ENCODE measurements around the gene NUP54. TPM values are rescaled to one million over a fixed set of nuclear protein-coding genes. Genes with fewer than 3 reads are reported as not detected.

NUP54 gene
- total RNA-seq, 1 donor from 2014 or later, result 20.2 TPM

DNA sequence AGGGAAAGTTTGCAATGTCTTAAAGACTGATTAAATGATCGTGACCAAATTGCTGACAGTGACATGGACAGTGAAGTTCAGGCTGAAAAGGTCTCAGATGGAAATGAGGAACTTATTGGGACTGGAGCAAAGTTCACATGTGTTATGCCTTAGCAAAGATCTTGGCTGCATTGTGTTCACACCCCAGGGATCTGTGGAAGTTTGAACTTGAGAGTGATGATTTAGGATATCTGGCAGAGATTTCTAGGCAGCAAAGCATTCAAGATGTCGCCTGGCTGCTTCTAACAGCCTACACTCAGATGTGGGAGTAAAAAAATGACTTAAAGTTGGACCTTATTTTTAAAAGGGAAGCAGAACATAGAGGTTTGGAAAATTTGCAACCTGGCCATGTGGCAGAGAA, 44.0 kb upstream of the NUP54 start:
- no peak overlapping the region for H3K27ac ChIP-seq
- intact Hi-C loops (cut with DNase I), result loop anchor here (5.0 to 10.0 kb wide), 2 partner anchors 230 to 563 kb away; partner anchors contain the start of gene CCDC158
- peaks cover 15 to 38% of the 10 kb centered on the region in 2 donors for H3K36me3 ChIP-seq
- H3K27me3 ChIP-seq, result no peaks in the 10 kb centered on the region
- H3K9me3 ChIP-seq, result peaks cover 0 to 5% of the 10 kb centered on the region in 2 donors
- TF ChIP-seq, protein P1, sequence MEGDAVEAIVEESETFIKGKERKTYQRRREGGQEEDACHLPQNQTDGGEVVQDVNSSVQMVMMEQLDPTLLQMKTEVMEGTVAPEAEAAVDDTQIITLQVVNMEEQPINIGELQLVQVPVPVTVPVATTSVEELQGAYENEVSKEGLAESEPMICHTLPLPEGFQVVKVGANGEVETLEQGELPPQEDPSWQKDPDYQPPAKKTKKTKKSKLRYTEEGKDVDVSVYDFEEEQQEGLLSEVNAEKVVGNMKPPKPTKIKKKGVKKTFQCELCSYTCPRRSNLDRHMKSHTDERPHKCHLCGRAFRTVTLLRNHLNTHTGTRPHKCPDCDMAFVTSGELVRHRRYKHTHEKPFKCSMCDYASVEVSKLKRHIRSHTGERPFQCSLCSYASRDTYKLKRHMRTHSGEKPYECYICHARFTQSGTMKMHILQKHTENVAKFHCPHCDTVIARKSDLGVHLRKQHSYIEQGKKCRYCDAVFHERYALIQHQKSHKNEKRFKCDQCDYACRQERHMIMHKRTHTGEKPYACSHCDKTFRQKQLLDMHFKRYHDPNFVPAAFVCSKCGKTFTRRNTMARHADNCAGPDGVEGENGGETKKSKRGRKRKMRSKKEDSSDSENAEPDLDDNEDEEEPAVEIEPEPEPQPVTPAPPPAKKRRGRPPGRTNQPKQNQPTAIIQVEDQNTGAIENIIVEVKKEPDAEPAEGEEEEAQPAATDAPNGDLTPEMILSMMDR (IDR thresholded peaks at IDR 0.05), result no peak
- H3K4me3 ChIP-seq, result no peak overlapping the region
- no peak for DNase-seq (ENCODE audit: low spot score in 2 of 2)
- H3K4me1 ChIP-seq, result peaks cover 0 to 33% of the 10 kb centered on the region in 2 donors

DNA sequence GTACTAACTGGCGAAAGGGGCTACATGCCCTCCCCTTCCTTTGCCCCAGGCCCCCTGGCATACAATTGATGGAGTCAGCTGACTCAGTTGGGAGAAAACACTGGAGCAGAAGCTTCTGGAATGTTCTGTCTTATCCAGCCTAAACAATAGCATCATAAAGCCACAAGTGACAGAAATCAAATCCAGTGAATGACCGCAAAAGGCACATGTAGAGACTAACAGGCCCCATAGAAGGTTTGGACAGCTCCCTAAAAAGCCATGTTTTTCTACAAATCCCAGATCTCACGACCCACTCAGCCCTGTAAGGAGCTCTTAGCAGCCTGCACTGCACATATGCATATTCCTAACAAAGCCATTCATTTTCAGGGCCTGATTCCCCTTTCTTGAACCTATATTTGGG, 40.4 kb upstream of the NUP54 start:
- H3K9me3 ChIP-seq, result peaks cover 0 to 5% of the 10 kb centered on the region in 2 donors
- no peak for DNase-seq (ENCODE audit: low spot score in 2 of 2)
- H3K4me3 ChIP-seq, result no peak overlapping the region
- peaks cover 14 to 25% of the 10 kb centered on the region in 2 donors for H3K36me3 ChIP-seq
- TF ChIP-seq, protein P1 (IDR thresholded peaks at IDR 0.05), result no peak
- H3K27ac ChIP-seq, result peak overlapping the region; percentile 18 to 22
- intact Hi-C loops (cut with DNase I), result no loop called here
- H3K27me3 ChIP-seq, result no peaks in the 10 kb centered on the region
- H3K4me1 ChIP-seq, result peaks cover 0 to 12% of the 10 kb centered on the region in 2 donors

DNA sequence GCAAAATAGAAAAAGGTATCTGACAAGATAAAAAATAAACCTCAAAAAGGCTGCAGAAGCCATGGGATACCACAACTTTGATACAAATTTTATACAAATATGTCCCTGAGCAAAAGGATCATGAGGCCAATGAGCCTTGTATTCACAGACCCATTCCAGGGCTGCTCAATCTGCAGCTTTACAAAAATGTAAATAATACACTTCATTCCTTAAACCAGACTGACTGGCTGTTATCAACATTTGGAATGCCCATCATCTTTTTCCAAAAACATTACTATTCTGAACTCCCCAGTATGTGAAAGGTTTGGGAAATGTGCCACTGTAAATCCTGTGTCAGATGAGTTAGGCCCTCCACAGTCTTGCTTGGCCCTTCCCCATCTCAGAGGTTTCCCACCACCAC, 40.0 kb upstream of the NUP54 start:
- intact Hi-C loops (cut with DNase I), result no loop called here
- Histone ChIP-seq H3K27ac (peak overlapping the region in 1 of 2 donors; percentile 22), H3K36me3 (peaks cover 10 to 21% of the 10 kb centered on the region in 2 donors), H3K4me3 (no peak overlapping the region), H3K27me3 (no peaks in the 10 kb centered on the region), H3K4me1 (peaks cover 0 to 11% of the 10 kb centered on the region in 2 donors), H3K9me3 (peaks cover 0 to 5% of the 10 kb centered on the region in 2 donors)
- no peak for DNase-seq (ENCODE audit: low spot score in 2 of 2)
- TF ChIP-seq, protein P1 (IDR thresholded peaks at IDR 0.05), result no peak

DNA sequence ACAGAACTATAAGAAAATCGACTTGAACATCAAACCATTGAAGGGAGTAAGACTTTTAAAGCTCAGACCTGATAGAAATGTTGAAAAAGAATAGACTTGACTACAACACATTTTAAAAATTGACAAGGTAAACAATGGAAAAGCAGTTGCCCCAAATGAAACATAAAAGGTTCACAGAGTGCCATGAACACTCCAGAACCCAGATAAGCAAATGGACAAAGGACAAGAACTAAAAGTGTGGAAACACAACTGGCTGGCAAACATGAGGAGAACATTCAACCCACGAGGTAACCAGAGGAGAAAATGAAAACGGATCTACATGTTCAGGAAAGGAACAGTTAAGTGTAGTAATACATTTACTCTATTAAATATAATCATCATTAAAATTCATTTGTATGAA, 39.0 kb upstream of the NUP54 start:
- Histone ChIP-seq H3K27ac (no peak overlapping the region), H3K9me3 (no peaks in the 10 kb centered on the region), H3K4me3 (no peak overlapping the region), H3K36me3 (peaks cover under 1 to 11% of the 10 kb centered on the region in 2 donors), H3K4me1 (peaks cover 0 to 11% of the 10 kb centered on the region in 2 donors), H3K27me3 (no peaks in the 10 kb centered on the region)
- no peak for DNase-seq (ENCODE audit: low spot score in 2 of 2)
- intact Hi-C loops (cut with DNase I), result no loop called here
- TF ChIP-seq, protein P1 (IDR thresholded peaks at IDR 0.05), result no peak

DNA sequence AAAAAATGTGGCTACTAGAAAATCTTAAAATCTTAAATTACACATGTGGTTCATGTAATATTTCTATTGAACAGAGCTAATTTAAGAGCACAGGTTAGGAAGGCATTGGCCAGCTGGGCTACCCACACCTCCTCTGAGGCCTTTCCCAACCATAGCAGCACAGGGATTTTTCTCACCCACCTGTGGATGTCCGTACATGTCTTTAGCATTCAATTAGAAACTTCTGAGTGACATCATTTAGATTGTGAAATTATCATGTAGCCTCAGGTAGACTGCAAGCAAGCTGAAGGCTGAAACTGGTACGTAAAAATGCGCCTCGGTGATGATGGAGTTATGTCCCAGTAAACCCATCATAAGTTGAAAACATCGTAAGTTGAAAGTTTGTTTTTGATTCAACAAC, 34.3 kb upstream of the NUP54 start:
- no peak overlapping the region for H3K27ac ChIP-seq
- H3K36me3 ChIP-seq, result peaks cover 0 to 11% of the 10 kb centered on the region in 2 donors
- H3K4me3 ChIP-seq, result no peak overlapping the region
- H3K27me3 ChIP-seq, result no peaks in the 10 kb centered on the region
- no peaks in the 10 kb centered on the region for H3K9me3 ChIP-seq
- TF ChIP-seq, protein P1 (IDR thresholded peaks at IDR 0.05), result no peak
- intact Hi-C loops (cut with DNase I), result loop anchor here (5.0 kb wide), 1 partner anchor 320 kb away; no protein-coding TSS in a partner anchor
- H3K4me1 ChIP-seq, result peaks cover 0 to 3% of the 10 kb centered on the region in 2 donors
- DNase-seq (ENCODE audit: low spot score in 2 of 2), result no peak

Data from ascending aorta (tissue), 2 donors.